Ammon's horn (tissue), 1 donor: ENCODE data around the gene ALOX12.
"Not testable (repeated sequence)": the region's sequence is repeated elsewhere in the genome, so short reads cannot be mapped to it uniquely, and the experiment has no call there.

ENCODE experiments used
- DNase-seq: peaks from one replicate; pipeline ENCODE4 v3.0.0-alpha.2; 2016; ENCODE audit warnings: low spot score

ALOX12 gene

GRCh38 chr17:7046127-7046724, 50.4 kb downstream of the ALOX12 start:
- DNase-seq = no peak

GRCh38 chr17:7046725-7047397, 51.0 kb downstream of the ALOX12 start:
- DNase-seq = not testable (repeated sequence)

- no peak for DNase-seq
These were observed 51.7 kb downstream of the ALOX12 start for GRCh38 chr17:7047566-7047965.

GRCh38 chr17:7048968-7049367, 53.1 kb downstream of the ALOX12 start:
- DNase-seq = no peak

GRCh38 chr17:7050583-7050982, 54.7 kb downstream of the ALOX12 start:
- DNase-seq = not testable (repeated sequence)

GRCh38 chr17:7056386-7056785, 60.5 kb downstream of the ALOX12 start:
- DNase-seq = no peak

GRCh38 chr17:7058831-7059447, 63.1 kb downstream of the ALOX12 start:
- no peak for DNase-seq
